Activated gamma-delta T cell (primary cell): Measurements from ENCODE around the gene ZNF576.
"Not testable (repeated sequence)": the region's sequence is repeated elsewhere in the genome, so short reads cannot be mapped to it uniquely, and the experiment has no call there.

Experiments
- DNase-seq: peaks from one replicate; lab custom pipeline; 2025; lab: John Stamatoyannopoulos, UW

Gene ZNF576

GRCh38 chr19:43626838-43627237 is 30.4 kb downstream of the ZNF576 start:
- no peak for DNase-seq

GRCh38 chr19:43628646-43629326 is 32.4 kb downstream of the ZNF576 start:
- DNase-seq, result no peak

GRCh38 chr19:43631491-43631890 is 35.1 kb downstream of the ZNF576 start:
- DNase-seq, result no peak

GRCh38 chr19:43633520-43633919 is 37.1 kb downstream of the ZNF576 start:
- DNase-seq, result no peak

GRCh38 chr19:43634068-43634467 is 37.7 kb downstream of the ZNF576 start:
- no peak for DNase-seq

- DNase-seq, result no peak
Measured at GRCh38 chr19:43634506-43634871, 38.1 kb downstream of the ZNF576 start.

GRCh38 chr19:43634872-43635560 is 38.6 kb downstream of the ZNF576 start:
- DNase-seq, result no peak

- DNase-seq, result not testable (repeated sequence)
Measured at GRCh38 chr19:43635561-43635940, 39.2 kb downstream of the ZNF576 start.

- DNase-seq, result no peak
Measured at GRCh38 chr19:43636121-43636683, 39.8 kb downstream of the ZNF576 start.

- DNase-seq, result no peak
Measured at GRCh38 chr19:43638214-43638994, 42.0 kb downstream of the ZNF576 start.

GRCh38 chr19:43638995-43639518 is 42.7 kb downstream of the ZNF576 start:
- DNase-seq, result no peak

GRCh38 chr19:43639519-43640423 is 43.4 kb downstream of the ZNF576 start, which contains the start of gene CADM4:
CADM4 (minus strand) TSS chr19:43639850; CDS start chr19:43639790, 60 bp downstream.
- peak; percentile 42 for DNase-seq

- DNase-seq, result no peak
Measured at GRCh38 chr19:43640424-43640757, 44.0 kb downstream of the ZNF576 start.

- DNase-seq, result no peak
Measured at GRCh38 chr19:43641333-43641732, 44.9 kb downstream of the ZNF576 start.

GRCh38 chr19:43642531-43642930 is 46.1 kb downstream of the ZNF576 start:
- DNase-seq, result no peak

GRCh38 chr19:43643326-43643725 is 46.9 kb downstream of the ZNF576 start:
- no peak for DNase-seq

- no peak for DNase-seq
Measured at GRCh38 chr19:43644181-43644580, 47.8 kb downstream of the ZNF576 start.

- DNase-seq, result no peak
Measured at GRCh38 chr19:43648633-43649032, 52.2 kb downstream of the ZNF576 start.

GRCh38 chr19:43649514-43649913 is 53.1 kb downstream of the ZNF576 start:
- no peak for DNase-seq

GRCh38 chr19:43650276-43650675 is 53.9 kb downstream of the ZNF576 start:
- not testable (repeated sequence) for DNase-seq
